Calu3 (cell line): Measurements from ENCODE around the gene NDUFB10. TPM values are rescaled to one million over a fixed set of nuclear protein-coding genes. Genes with fewer than 3 reads are reported as not detected.

ENCODE experiments used
- BruUV-seq: library from RNA; stranded (reverse); fragments of 400-500 nt; replicated peaks from 2 replicates; lab custom pipeline; 2021; lab: Mats Ljungman, UMichigan
- CTCF ChIA-PET: fragments of 300-600 bp; sonication (Branson Sonifier 250); formaldehyde crosslinking; loops from one replicate; lab custom pipeline; 2022; ENCODE audit warnings: antibody characterized with exemption; lab: Charles Lee
- DNase-seq: peaks from one replicate; pipeline ENCODE4 v3.0.0; 2022
- H3K27ac Mint-ChIP-seq: one replicate; pipeline ENCODE4 v1.8.0; 2022; ENCODE audit warnings: mixed read lengths; ENCODE audit not compliant: unreplicated experiment
- H3K27me3 Mint-ChIP-seq: one replicate; pipeline ENCODE4 v1.8.0; 2022; ENCODE audit warnings: mixed read lengths; ENCODE audit not compliant: unreplicated experiment
- H3K36me3 Mint-ChIP-seq: one replicate; pipeline ENCODE4 v1.8.0; 2022; ENCODE audit warnings: mild to moderate bottlenecking, moderate library complexity, mixed read lengths; ENCODE audit not compliant: insufficient read depth, unreplicated experiment
- H3K4me1 Mint-ChIP-seq: one replicate; pipeline ENCODE4 v1.8.0; 2022; ENCODE audit warnings: mild to moderate bottlenecking, low read depth, mixed read lengths; ENCODE audit not compliant: unreplicated experiment
- H3K4me3 Mint-ChIP-seq: one replicate; pipeline ENCODE4 v1.8.0; 2022; ENCODE audit warnings: mild to moderate bottlenecking, low read depth, moderate library complexity, mixed read lengths; ENCODE audit not compliant: unreplicated experiment
- H3K9me3 Mint-ChIP-seq: one replicate; pipeline ENCODE4 v1.8.0; 2022; ENCODE audit warnings: low read depth, mixed read lengths; ENCODE audit not compliant: unreplicated experiment
- CTCF ChIP-seq: fragments of 200-600 bp; IDR thresholded peaks from one replicate; pipeline ENCODE4 v1.8.0; 2022; ENCODE audit warnings: antibody characterized with exemption; ENCODE audit not compliant: unreplicated experiment
- intact Hi-C: fragments of 100-400 bp; cut with micrococcal nuclease; formaldehyde crosslinking; loops from one replicate; pipeline ENCODE4 v1.10.0; 2022; ENCODE audit not compliant: unreplicated experiment
- total RNA-seq: library from RNA; stranded (reverse); gene quantifications from 2 replicates; pipeline ENCODE4 v1.2.3, GENCODE V29; 2022

The NDUFB10 gene
- total RNA-seq, 1 experiment from 2014 or later, result 148 TPM

DNA sequence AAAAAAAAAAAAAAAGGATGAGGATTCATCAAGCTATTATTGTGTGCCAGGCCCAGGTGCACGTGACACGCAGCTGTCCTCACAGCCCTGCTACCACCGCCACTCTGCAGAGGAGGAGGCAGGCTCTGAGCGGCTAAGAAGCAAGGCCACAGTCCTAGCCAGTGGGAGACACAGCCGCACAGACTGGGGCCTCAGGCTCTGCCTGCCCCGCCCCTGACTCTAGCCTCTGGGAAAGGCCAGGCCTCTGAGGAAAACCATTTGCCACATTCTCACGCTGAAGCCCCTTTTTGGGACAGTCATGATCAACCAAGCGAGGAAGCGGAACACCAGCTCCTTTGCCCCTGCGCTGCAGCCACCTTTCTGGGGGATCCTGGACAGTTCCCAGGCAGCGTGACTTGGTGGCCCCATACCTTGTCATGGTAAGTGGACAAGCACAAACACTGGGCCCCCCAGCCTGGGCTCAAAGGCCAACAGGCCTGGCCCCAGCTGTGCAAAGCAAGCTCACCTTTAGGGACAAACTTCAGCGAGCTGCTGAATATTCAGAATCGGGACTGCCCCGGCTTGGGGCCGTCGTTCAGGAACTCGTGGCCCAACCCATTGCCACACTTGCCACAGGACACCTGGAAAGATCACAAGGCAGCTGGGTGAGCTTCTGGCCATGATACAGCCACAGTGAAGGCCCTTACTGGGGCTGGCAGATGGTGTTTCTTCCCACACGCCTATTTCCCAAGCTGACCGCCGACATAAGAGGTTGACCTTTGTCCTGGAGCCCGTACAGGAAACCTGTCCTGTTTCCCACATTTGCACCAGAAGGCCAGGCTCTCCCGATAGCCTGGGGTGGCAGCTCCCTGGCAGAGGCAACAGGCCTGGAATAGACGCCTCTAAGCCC lies 18.8 kb upstream of the NDUFB10 start:
- no TSS peak for BruUV-seq

GRCh38 chr16:1941162-1942046 lies 17.9 kb upstream of the NDUFB10 start:
- CTCF ChIA-PET, result no interaction called here
- BruUV-seq, result no TSS peak
- intact Hi-C loops, result no loop called here
- Mint-ChIP-seq H3K36me3 (peaks cover 35% of the 10 kb centered on the region), H3K4me3 (peak overlapping the region; percentile 99), H3K27ac (no peak overlapping the region), H3K9me3 (no peaks in the 10 kb centered on the region), H3K4me1 (peaks cover 8% of the 10 kb centered on the region), H3K27me3 (no peaks in the 10 kb centered on the region)
- no peak for DNase-seq
- no peak for TF ChIP-seq CTCF

More for the DNA sequence above, 18.8 kb upstream of the NDUFB10 start:
- Mint-ChIP-seq H3K27ac (no peak overlapping the region), H3K27me3 (no peaks in the 10 kb centered on the region), H3K4me1 (peaks cover 8% of the 10 kb centered on the region), H3K36me3 (peaks cover 35% of the 10 kb centered on the region), H3K4me3 (no peak overlapping the region), H3K9me3 (no peaks in the 10 kb centered on the region)
- intact Hi-C loops, result no loop called here
- DNase-seq, result no peak
- no peak for TF ChIP-seq CTCF
- CTCF ChIA-PET, result interaction anchor here (0.6 to 0.7 kb wide), 3 partner anchors 66 to 113 kb away, joined by 3 to 5 read pairs (median 4); partner anchors contain the start of gene FAHD1

DNA sequence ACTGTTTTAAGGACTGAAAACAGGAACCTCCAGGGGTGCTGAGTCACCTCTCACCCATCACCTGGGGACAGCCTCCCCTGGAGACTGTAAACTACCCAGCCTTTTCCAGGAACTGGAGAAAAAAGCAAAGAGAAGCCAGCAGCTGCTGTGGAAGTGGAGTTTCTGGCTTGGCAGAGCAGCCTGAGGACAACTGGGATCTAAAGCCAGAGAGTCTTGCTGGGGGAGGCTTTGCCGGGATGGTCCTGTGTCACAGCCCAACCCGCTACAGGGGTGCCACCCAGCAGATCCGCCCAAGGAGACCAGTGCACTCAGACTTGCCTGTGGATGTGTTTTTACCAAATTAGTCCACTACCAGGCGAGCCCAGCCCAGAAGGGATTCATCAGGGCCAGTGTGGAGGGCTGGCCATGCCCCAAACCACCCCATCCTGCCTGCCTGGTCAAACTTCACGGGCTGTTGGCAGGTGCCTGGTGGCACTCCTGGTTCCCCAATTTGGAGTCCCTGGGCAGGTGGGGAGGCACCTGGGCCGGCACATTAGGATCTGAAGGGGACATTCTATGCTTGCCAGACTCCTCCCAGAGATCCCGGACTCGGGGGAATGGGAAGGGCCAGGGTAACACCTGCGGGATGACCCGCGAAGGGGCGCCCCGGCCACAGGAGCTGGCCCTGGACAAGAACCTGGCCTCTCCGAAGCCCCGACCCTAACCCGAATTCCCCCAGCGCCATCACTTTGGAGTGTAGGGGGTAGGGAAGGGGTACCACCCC lies 17.1 kb upstream of the NDUFB10 start:
- TSS peak; percentile 29 for BruUV-seq
- Mint-ChIP-seq H3K4me3 (peak overlapping the region; percentile 99), H3K27ac (no peak overlapping the region), H3K4me1 (peaks cover 8% of the 10 kb centered on the region), H3K9me3 (no peaks in the 10 kb centered on the region), H3K36me3 (peaks cover 31% of the 10 kb centered on the region), H3K27me3 (no peaks in the 10 kb centered on the region)
- peak; percentile 27 for DNase-seq
- TF ChIP-seq CTCF, result no peak
- intact Hi-C loops, result no loop called here
- CTCF ChIA-PET, result no interaction called here
